HFFc6 (cell line): ENCODE measurements around the gene NBAS. TPM values are rescaled to one million over a fixed set of nuclear protein-coding genes. Genes with fewer than 3 reads are reported as not detected.

Experiments used
- DNase-seq: peaks from one replicate; pipeline ENCODE4 v3.0.0-alpha.2; 2018
- H3K27ac Mint-ChIP-seq: 2 replicates; pipeline ENCODE4 v1.8.0; 2020; ENCODE audit warnings: mild to moderate bottlenecking, mixed read lengths
- H3K27me3 Mint-ChIP-seq: 2 replicates; pipeline ENCODE4 v1.8.0; 2021; ENCODE audit warnings: mild to moderate bottlenecking, moderate library complexity, mixed read lengths; ENCODE audit not compliant: insufficient read depth
- H3K36me3 Mint-ChIP-seq: 2 replicates; pipeline ENCODE4 v1.8.0; 2021; ENCODE audit warnings: low read depth, mixed read lengths
- H3K4me1 Mint-ChIP-seq: 2 replicates; pipeline ENCODE4 v1.8.0; 2020; ENCODE audit warnings: low read depth, mixed read lengths
- H3K4me3 Mint-ChIP-seq: 2 replicates; pipeline ENCODE4 v1.8.0; 2020; ENCODE audit warnings: mild to moderate bottlenecking, moderate library complexity, mixed read lengths
- H3K9me3 Mint-ChIP-seq: 2 replicates; pipeline ENCODE4 v1.8.0; 2020; ENCODE audit warnings: mild to moderate bottlenecking, mixed read lengths
- CTCF ChIP-seq: fragments of 200-600 bp; sonication (generic); IDR thresholded peaks from 2 replicates; pipeline ENCODE4 v1.5.0; 2021; ENCODE audit warnings: antibody characterized with exemption, mild to moderate bottlenecking
- total RNA-seq, 6 experiments: library from RNA; stranded (reverse); fragmentation: NEBNext Ultra II Directional; extraction: Animal tissue kit (Norgen Biotek cat#: 25700); gene quantifications; 2 replicates in 1 of 6; 3 replicates in 5 of 6; pipeline ENCODE4 v1.2.3, GENCODE V29; 2021

The NBAS gene
- total RNA-seq, 6 experiments from 2014 or later, result 43.5 to 54.0 (median 52.2) TPM

- no peak overlapping the region for H3K4me3 Mint-ChIP-seq
- H3K27me3 Mint-ChIP-seq, result no peaks in the 10 kb centered on the region; the same call in 1 of the 2 replicates
- no peak overlapping the region for H3K27ac Mint-ChIP-seq
- TF ChIP-seq CTCF, result no peak
- DNase-seq, result no peak
- H3K4me1 Mint-ChIP-seq, result no peaks in the 10 kb centered on the region
- H3K36me3 Mint-ChIP-seq, result peaks cover 10% of the 10 kb centered on the region; the same call in 1 of the 2 replicates
- no peaks in the 10 kb centered on the region for H3K9me3 Mint-ChIP-seq
Observed at GRCh38 chr2:15187702-15188101, 373.4 kb downstream of the NBAS start.

- no peak for DNase-seq
- Mint-ChIP-seq H3K36me3 (peaks cover 10% of the 10 kb centered on the region; the same call in 1 of the 2 replicates), H3K4me1 (no peaks in the 10 kb centered on the region), H3K9me3 (no peaks in the 10 kb centered on the region), H3K4me3 (no peak overlapping the region), H3K27me3 (no peaks in the 10 kb centered on the region), H3K27ac (no peak overlapping the region)
- TF ChIP-seq CTCF, result no peak
Observed at GRCh38 chr2:15186118-15186517, 375.0 kb downstream of the NBAS start.

- no peak for TF ChIP-seq CTCF
- no peak overlapping the region for H3K27ac Mint-ChIP-seq
- peaks cover 10% of the 10 kb centered on the region; the same call in 1 of the 2 replicates for H3K36me3 Mint-ChIP-seq
- no peak overlapping the region for H3K4me3 Mint-ChIP-seq
- no peaks in the 10 kb centered on the region; the same call in 1 of the 2 replicates for H3K27me3 Mint-ChIP-seq
- no peaks in the 10 kb centered on the region for H3K9me3 Mint-ChIP-seq
- no peak for DNase-seq
- H3K4me1 Mint-ChIP-seq, result no peaks in the 10 kb centered on the region
Observed at GRCh38 chr2:15184491-15184890, 376.6 kb downstream of the NBAS start.

- H3K36me3 Mint-ChIP-seq, result peaks cover 11% of the 10 kb centered on the region
Observed at GRCh38 chr2:15182275-15182674, 378.9 kb downstream of the NBAS start.

GRCh38 chr2:15181092-15181745, 379.9 kb downstream of the NBAS start:
- H3K27me3 Mint-ChIP-seq, result no peaks in the 10 kb centered on the region; the same call in 1 of the 2 replicates
- H3K4me1 Mint-ChIP-seq, result peaks cover 15% of the 10 kb centered on the region
- DNase-seq, result no peak
- no peak overlapping the region for H3K4me3 Mint-ChIP-seq
- no peak for TF ChIP-seq CTCF
- no peaks in the 10 kb centered on the region for H3K9me3 Mint-ChIP-seq
- no peak overlapping the region for H3K27ac Mint-ChIP-seq
- peaks cover 8% of the 10 kb centered on the region for H3K36me3 Mint-ChIP-seq

More at GRCh38 chr2:15182275-15182674, 378.9 kb downstream of the NBAS start:
- no peak for DNase-seq
- Mint-ChIP-seq H3K4me1 (peaks cover 5% of the 10 kb centered on the region), H3K27ac (no peak overlapping the region), H3K27me3 (no peaks in the 10 kb centered on the region; the same call in 1 of the 2 replicates), H3K9me3 (no peaks in the 10 kb centered on the region), H3K4me3 (no peak overlapping the region)
- no peak for TF ChIP-seq CTCF
